Kidney epithelial cell (primary cell): ENCODE data around the gene TNFRSF12A. TPM values are rescaled to one million over a fixed set of nuclear protein-coding genes. Genes with fewer than 3 reads are reported as not detected.

Experiments
- DNase-seq: peaks from one replicate; pipeline ENCODE4 v3.0.0-alpha.2; 2010; ENCODE audit warnings: low read depth
- H3K27me3 ChIP-seq: 2 replicates; pipeline ENCODE4 v1.6.0; 2011; ENCODE audit warnings: low read length; ENCODE audit not compliant: control insufficient read depth, insufficient read depth
- H3K36me3 ChIP-seq: 2 replicates; pipeline ENCODE4 v1.5.1; 2011; ENCODE audit warnings: low read length; ENCODE audit not compliant: control insufficient read depth, insufficient read depth
- H3K4me3 ChIP-seq: 2 replicates; pipeline ENCODE4 v1.5.1; 2011; ENCODE audit warnings: low read depth, mild to moderate bottlenecking, control low read depth, low read length
- total RNA-seq: library from RNA; depleted of rRNA; stranded (reverse); fragments of >200 nt; gene quantifications from 2 replicates; pipeline ENCODE4 v1.2.3, GENCODE V29; 2015
- TF ChIP-seq, protein P1 (sequence below): IDR thresholded peaks from 2 replicates; pipeline ENCODE4 v1.5.1; 2011; ENCODE audit warnings: mild to moderate bottlenecking, moderate library complexity, low read length, control low read depth, inconsistent platforms; ENCODE audit not compliant: insufficient read depth, poor library complexity, severe bottlenecking

TNFRSF12A gene
- total RNA-seq, 1 donor from 2014 or later, result 572 TPM

DNA sequence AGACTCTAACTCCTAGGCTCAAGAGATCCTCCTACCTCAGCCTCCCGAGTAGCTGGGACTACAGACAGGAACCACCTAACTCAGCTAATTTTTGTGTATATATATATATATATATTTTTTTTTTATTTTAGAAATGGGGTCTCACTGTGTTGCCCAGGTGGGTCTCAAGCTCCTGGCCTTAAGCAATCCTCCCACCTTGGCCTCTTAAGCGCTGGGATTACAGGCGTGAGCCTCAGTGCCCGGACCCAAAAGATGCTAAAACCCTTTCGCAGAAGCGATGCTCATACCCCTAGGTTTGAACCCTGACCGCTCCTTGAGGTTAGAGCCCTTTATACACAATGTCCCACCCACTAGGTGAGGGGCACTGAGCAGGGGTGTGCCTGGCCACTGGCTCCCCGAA, 9.7 kb upstream of the TNFRSF12A start:
- H3K36me3 ChIP-seq, result no peaks in the 10 kb centered on the region
- H3K4me3 ChIP-seq, result no peak overlapping the region
- peaks cover 12% of the 10 kb centered on the region for H3K27me3 ChIP-seq
- no peak for DNase-seq
- TF ChIP-seq, protein P1, sequence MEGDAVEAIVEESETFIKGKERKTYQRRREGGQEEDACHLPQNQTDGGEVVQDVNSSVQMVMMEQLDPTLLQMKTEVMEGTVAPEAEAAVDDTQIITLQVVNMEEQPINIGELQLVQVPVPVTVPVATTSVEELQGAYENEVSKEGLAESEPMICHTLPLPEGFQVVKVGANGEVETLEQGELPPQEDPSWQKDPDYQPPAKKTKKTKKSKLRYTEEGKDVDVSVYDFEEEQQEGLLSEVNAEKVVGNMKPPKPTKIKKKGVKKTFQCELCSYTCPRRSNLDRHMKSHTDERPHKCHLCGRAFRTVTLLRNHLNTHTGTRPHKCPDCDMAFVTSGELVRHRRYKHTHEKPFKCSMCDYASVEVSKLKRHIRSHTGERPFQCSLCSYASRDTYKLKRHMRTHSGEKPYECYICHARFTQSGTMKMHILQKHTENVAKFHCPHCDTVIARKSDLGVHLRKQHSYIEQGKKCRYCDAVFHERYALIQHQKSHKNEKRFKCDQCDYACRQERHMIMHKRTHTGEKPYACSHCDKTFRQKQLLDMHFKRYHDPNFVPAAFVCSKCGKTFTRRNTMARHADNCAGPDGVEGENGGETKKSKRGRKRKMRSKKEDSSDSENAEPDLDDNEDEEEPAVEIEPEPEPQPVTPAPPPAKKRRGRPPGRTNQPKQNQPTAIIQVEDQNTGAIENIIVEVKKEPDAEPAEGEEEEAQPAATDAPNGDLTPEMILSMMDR, result no peak

DNA sequence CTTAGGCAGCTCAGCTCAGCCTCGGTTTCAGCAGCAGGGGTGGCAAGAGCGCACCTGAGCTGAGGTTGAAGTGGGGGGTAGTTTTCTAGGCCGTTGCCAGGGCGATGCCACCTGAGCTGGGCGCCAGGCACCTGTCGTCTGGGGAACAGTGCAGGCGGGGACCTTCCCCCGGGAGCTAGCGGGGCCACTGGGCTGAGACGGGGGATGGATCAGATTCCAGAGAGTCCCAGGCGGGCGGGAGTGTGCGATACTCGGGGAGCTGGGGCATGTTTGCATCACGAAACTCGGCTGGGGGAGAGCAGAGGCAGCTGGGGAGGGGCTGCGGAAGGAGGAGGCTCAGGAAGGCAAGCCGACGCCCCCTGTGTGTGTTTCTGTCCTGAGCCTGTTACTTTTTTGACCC, 7.9 kb upstream of the TNFRSF12A start:
- no peak for DNase-seq
- no peak overlapping the region for H3K4me3 ChIP-seq
- TF ChIP-seq, protein P1, result no peak
- H3K36me3 ChIP-seq, result no peaks in the 10 kb centered on the region
- H3K27me3 ChIP-seq, result peaks cover 12% of the 10 kb centered on the region

DNA sequence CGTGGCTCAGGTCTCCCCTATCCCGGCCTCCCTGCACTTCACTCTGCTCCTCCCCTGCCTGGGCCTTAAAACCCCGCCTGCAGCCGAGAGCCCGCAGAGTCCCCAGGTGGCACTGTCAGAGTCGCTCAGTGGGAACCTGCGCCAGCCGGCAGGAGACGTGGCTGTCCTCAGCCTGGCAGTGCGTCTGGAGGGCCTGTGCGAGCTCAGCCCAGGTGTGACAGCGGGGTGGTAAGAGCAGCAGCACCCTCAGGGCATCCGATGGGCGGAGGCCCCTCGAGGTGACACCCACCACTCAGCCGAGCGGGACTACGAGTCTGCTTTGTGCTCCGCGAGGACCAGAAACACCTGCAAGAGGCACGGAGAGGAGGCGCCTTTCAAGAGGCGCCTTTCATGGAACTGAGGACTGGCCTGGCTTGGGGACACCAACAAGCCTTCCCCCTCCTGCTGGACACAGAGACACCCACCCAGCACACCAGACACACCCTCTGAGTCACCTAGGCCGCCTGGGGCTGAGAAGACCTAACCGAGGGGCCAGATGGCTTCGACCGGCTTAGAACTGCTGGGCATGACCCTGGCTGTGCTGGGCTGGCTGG, 7.2 kb upstream of the TNFRSF12A start, which contains the start of gene CLDN9:
CLDN9 (plus strand) TSS at position 96 of the 593 bp plus-strand sequence; CDS start at position 536, 440 bp downstream.
- peaks cover 12% of the 10 kb centered on the region for H3K27me3 ChIP-seq
- H3K4me3 ChIP-seq, result no peak within 1 kb of the TSS
- no peaks in the 10 kb centered on the region for H3K36me3 ChIP-seq
- no peak for DNase-seq
- TF ChIP-seq, protein P1, result no peak

DNA sequence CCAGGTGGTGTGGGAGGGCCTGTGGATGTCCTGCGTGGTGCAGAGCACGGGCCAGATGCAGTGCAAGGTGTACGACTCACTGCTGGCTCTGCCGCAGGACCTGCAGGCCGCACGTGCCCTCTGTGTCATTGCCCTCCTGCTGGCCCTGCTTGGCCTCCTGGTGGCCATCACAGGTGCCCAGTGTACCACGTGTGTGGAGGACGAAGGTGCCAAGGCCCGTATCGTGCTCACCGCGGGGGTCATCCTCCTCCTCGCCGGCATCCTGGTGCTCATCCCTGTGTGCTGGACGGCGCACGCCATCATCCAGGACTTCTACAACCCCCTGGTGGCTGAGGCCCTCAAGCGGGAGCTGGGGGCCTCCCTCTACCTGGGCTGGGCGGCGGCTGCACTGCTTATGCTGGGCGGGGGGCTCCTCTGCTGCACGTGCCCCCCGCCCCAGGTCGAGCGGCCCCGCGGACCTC, 6.6 kb upstream of the TNFRSF12A start:
- no peaks in the 10 kb centered on the region for H3K36me3 ChIP-seq
- H3K27me3 ChIP-seq, result peaks cover 12% of the 10 kb centered on the region
- no peak overlapping the region for H3K4me3 ChIP-seq
- TF ChIP-seq, protein P1, result no peak
- no peak for DNase-seq

DNA sequence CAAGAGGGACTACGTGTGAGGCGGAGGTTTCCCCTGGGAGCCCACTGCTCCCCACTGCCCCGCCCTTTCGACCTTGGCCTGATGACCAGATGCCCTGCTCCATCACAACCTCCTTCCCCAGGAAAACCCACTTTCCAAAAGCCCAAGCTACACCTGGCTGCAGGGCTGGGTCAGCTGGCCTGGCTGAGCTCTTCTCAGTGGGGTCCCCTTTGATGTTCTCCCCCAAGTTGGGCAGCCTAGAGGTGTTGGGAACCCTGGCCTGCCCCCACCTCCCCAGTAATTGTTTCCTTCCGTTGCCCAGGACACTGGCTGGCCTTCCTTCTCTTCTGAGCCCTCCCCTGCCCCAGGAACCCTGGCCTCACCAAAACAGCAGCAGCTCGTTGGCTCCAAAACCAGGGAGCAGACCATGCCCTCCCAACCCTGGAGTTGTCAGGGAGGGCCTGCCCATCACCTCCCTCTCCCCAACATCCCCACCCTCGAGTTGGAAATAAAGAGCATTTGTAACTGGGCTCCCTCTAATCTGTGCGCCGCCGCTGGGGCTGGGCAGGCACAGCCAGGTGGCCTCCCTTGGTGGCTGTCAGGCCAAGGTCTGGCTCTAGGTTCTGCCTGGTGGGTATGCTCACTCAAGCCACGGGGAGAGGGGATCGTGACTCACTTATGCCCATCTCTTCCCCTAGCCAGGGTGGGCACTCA, 6.0 kb upstream of the TNFRSF12A start:
- Histone ChIP-seq H3K36me3 (no peaks in the 10 kb centered on the region), H3K4me3 (no peak overlapping the region), H3K27me3 (peaks cover 12% of the 10 kb centered on the region)
- TF ChIP-seq, protein P1, result no peak
- no peak for DNase-seq
